Measurements from ENCODE around the gene SNX8. TPM values are rescaled to one million over a fixed set of nuclear protein-coding genes. Genes with fewer than 3 reads are reported as not detected.

Gene SNX8
- total and polyA plus RNA-seq, 2 of the 4 experiments (the other 2 are of a cell fraction): 7.7 to 55.9 TPM

DNA sequence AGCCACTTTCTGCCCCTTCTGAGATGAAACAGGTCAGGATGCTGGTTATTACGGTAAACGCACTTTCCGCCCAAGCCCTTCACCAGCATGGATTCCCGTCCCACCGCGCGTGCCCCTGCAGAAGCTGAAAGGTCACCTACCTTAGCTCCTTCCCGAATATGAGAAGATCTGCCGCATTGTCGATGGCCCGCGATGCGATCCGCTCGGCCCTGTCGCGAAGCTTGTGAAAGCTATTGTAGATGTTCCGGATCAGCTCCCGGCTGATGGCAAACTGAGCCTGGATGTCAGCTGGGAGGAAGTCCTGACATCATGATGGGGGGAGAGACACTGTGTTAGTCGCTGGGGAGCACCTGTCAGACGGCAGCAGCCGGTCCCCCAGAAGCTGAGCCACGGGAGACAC lies 50.1 kb downstream of the SNX8 start:
- dilution Hi-C loops (cut with HindIII; ENCODE audit: low sequenced_read_pairs, unreplicated experiment): no loop called here
- no TSS peak for BruUV-seq (replicated peaks)

More for the DNA sequence above, 50.1 kb downstream of the SNX8 start:
- no peak overlapping the region for H3K4ac ChIP-seq (ENCODE audit: low read depth, low read length)
- POLR2A ChIA-PET (ENCODE audit: unreplicated experiment): interaction anchor here (0.6 kb wide), 1 partner anchor 10 kb away, joined by 6 read pairs; no protein-coding TSS in a partner anchor
- CTCF ChIA-PET: no interaction called here
- TF ChIP-seq MAZ (IDR thresholded peaks at IDR 0.05; ENCODE audit: borderline replicate concordance, low read depth, low read length) (no peak), NFE2L2 (IDR thresholded peaks at IDR 0.05; ENCODE audit: low read depth, low read length) (no peak), RAD21 (IDR thresholded peaks at IDR 0.05; ENCODE audit: low read length) (no peak), BHLHE40 (IDR thresholded peaks at IDR 0.05; ENCODE audit: low read depth, low read length) (no peak), CHD1 (IDR thresholded peaks at IDR 0.05; ENCODE audit: low read depth, low read length) (no peak), FOS (IDR thresholded peaks at IDR 0.05; ENCODE audit: low read depth, low read length) (no peak), MXI1 (IDR thresholded peaks at IDR 0.05; ENCODE audit: borderline replicate concordance, low read depth, low read length) (no peak), CEBPB (IDR thresholded peaks at IDR 0.05; ENCODE audit: low read depth, low read length) (no peak), RCOR1 (IDR thresholded peaks at IDR 0.05; ENCODE audit: insufficient replicate concordance, low read length) (no peak), RFX5 (IDR thresholded peaks at IDR 0.05; ENCODE audit: low read depth, low read length) (no peak)
- TF ChIP-seq, protein P1, sequence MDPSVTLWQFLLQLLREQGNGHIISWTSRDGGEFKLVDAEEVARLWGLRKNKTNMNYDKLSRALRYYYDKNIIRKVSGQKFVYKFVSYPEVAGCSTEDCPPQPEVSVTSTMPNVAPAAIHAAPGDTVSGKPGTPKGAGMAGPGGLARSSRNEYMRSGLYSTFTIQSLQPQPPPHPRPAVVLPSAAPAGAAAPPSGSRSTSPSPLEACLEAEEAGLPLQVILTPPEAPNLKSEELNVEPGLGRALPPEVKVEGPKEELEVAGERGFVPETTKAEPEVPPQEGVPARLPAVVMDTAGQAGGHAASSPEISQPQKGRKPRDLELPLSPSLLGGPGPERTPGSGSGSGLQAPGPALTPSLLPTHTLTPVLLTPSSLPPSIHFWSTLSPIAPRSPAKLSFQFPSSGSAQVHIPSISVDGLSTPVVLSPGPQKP (IDR thresholded peaks at IDR 0.05; ENCODE audit: borderline replicate concordance, low read depth, low read length): no peak
- TF ChIP-seq, protein P2, sequence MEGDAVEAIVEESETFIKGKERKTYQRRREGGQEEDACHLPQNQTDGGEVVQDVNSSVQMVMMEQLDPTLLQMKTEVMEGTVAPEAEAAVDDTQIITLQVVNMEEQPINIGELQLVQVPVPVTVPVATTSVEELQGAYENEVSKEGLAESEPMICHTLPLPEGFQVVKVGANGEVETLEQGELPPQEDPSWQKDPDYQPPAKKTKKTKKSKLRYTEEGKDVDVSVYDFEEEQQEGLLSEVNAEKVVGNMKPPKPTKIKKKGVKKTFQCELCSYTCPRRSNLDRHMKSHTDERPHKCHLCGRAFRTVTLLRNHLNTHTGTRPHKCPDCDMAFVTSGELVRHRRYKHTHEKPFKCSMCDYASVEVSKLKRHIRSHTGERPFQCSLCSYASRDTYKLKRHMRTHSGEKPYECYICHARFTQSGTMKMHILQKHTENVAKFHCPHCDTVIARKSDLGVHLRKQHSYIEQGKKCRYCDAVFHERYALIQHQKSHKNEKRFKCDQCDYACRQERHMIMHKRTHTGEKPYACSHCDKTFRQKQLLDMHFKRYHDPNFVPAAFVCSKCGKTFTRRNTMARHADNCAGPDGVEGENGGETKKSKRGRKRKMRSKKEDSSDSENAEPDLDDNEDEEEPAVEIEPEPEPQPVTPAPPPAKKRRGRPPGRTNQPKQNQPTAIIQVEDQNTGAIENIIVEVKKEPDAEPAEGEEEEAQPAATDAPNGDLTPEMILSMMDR (conservative IDR thresholded peaks at IDR 0.05; ENCODE audit: low read depth, low read length): no peak
- H3K36me3 ChIP-seq (ENCODE audit: control insufficient read depth, insufficient read depth, low read length): peaks cover 16% of the 10 kb centered on the region
- no peak overlapping the region for H2AK5ac ChIP-seq (ENCODE audit: low read depth, low read length)
- no peak overlapping the region for H4K91ac ChIP-seq (ENCODE audit: insufficient read depth, low read depth, low read length)
- H2AK9ac ChIP-seq (replicated peaks; ENCODE audit: low read depth, low read length, poor library complexity): no peak overlapping the region
- peaks cover 0 to 4% of the 10 kb centered on the region in 2 experiments; a peak in 1 of 4 replicates for H3K79me1 ChIP-seq (ENCODE audit: low read depth in 1 of 2, low read length in 2 of 2)
- intact Hi-C loops (cut with micrococcal nuclease): no loop called here
- no peak overlapping the region for H2BK5ac ChIP-seq (ENCODE audit: low read depth, low read length, poor library complexity, severe bottlenecking)
- DNase-seq (no peak), ATAC-seq (ENCODE audit: low read depth) (no peak)
- no peak overlapping the region for H4K5ac ChIP-seq (ENCODE audit: low read depth, low read length)
- H4K20me1 ChIP-seq (ENCODE audit: insufficient read depth, low read length): 0 out of 2 replicates have a peak, but pooled peaks cover 7% of the 10 kb centered on the region
- no peak overlapping the region for H3K23ac ChIP-seq (ENCODE audit: low read depth, low read length)
- H3K9me1 ChIP-seq (ENCODE audit: insufficient read depth, low read length): no peaks in the 10 kb centered on the region
- H4K8ac ChIP-seq (ENCODE audit: low read depth in 2 of 2, low read length in 2 of 2): no peak overlapping the region
- H3K27me3 ChIP-seq (ENCODE audit: control insufficient read depth, insufficient read depth, low read length): no peaks in the 10 kb centered on the region
- H2BK15ac ChIP-seq (ENCODE audit: low read depth, low read length): no peak overlapping the region
- no peak overlapping the region for H2BK120ac ChIP-seq (ENCODE audit: low read depth, low read length)
- WGBS, 2 experiments (ENCODE audit: extremely low coverage in 2 of 2, insufficient read length in 1 of 2): 97% methylated on average over 7 of the region's 23 CpGs; no CpG with 5 or more reads in 1 of the 2 experiments
- no peak overlapping the region for H2AFZ ChIP-seq (replicated peaks; ENCODE audit: low read length, poor library complexity)
- H3K56ac ChIP-seq (ENCODE audit: extremely low read depth, insufficient read depth, low read length): no peak overlapping the region
- no peaks in the 10 kb centered on the region for H3K9me3 ChIP-seq (ENCODE audit: control insufficient read depth, insufficient read depth, low read length)
- in situ Hi-C loops (cut with MboI; ENCODE audit: low sequenced_read_pairs): no loop called here
- H3K18ac ChIP-seq (ENCODE audit: low read depth, low read length): no peak overlapping the region
- H3K9ac ChIP-seq (ENCODE audit: low read depth, low read length): no peak overlapping the region
- no peak overlapping the region for H3K27ac ChIP-seq (ENCODE audit: insufficient read depth, low read length)
- peaks cover 4% of the 10 kb centered on the region for H3K4me1 ChIP-seq (ENCODE audit: control insufficient read depth, insufficient read depth, low read length)
- H3K4me2 ChIP-seq (ENCODE audit: low read depth, low read length): no peak overlapping the region
- H3K14ac ChIP-seq (replicated peaks; ENCODE audit: low read depth, low read length): no peak overlapping the region
- H3K4me3 ChIP-seq (ENCODE audit: insufficient read depth, low read depth, low read length): no peak overlapping the region
- H2BK20ac ChIP-seq (ENCODE audit: low read depth, low read length): no peak overlapping the region

Measured in IMR-90 (cell line).